Transverse colon (tissue), 4 donors: ENCODE results near the gene C9orf50. TPM values are rescaled to one million over a fixed set of nuclear protein-coding genes. Genes with fewer than 3 reads are reported as not detected.

ENCODE experiments used
- DNase-seq: peaks from one replicate; pipeline ENCODE4 v3.0.0-alpha.2; 2019
- H3K27ac ChIP-seq, 4 donors: fragments of 200-600 bp; sonication (generic); 2 replicates each; pipeline ENCODE4 v1.5.1; 2016 to 2018; ENCODE audit warnings: inconsistent platforms in 4 of 4
- H3K27me3 ChIP-seq: fragments of 200-600 bp; sonication (generic); 2 replicates; pipeline ENCODE4 v1.5.1; 2017; ENCODE audit warnings: inconsistent platforms
- H3K36me3 ChIP-seq, 4 donors: fragments of 200-600 bp; sonication (generic); 2 replicates each; pipeline ENCODE4 v1.5.1; 2017 to 2019; ENCODE audit warnings: inconsistent platforms in 4 of 4
- H3K4me1 ChIP-seq, 4 donors: fragments of 200-600 bp; sonication (generic); 2 replicates each; pipeline ENCODE4 v1.5.1; 2017 to 2020; ENCODE audit warnings: inconsistent platforms in 4 of 4
- H3K4me3 ChIP-seq, 4 donors: fragments of 200-600 bp; sonication (generic); 1 replicate in 1 of 4; 2 replicates in 3 of 4; pipeline versions ENCODE4 v1.5.1 to v1.6.1; 2017 to 2019; ENCODE audit warnings: inconsistent platforms in 4 of 4
- H3K9me3 ChIP-seq, 2 donors: fragments of 200-600 bp; sonication (generic); 2 replicates each; pipeline ENCODE4 v1.5.1; 2017 to 2019; ENCODE audit warnings: inconsistent platforms in 2 of 2
- EP300 ChIP-seq: sonication (generic); formaldehyde crosslinking; IDR thresholded peaks from one replicate; pipeline ENCODE4 v1.6.1; 2017; ENCODE audit warnings: antibody characterized with exemption, low read depth
- POLR2A ChIP-seq: fragments of 450-650 bp; IDR thresholded peaks from one replicate; pipeline ENCODE4 v1.6.1; 2016; ENCODE audit warnings: antibody characterized with exemption, mild to moderate bottlenecking, moderate library complexity
- POLR2AphosphoS5 ChIP-seq, 3 donors: sonication (generic); formaldehyde crosslinking; IDR thresholded peaks; one replicate each; pipeline ENCODE4 v1.6.1; 2016; ENCODE audit warnings: antibody characterized with exemption in 3 of 3
- WGBS, 2 donors: methylation state at CpG; one replicate each; pipeline ENCODE4 v1.1.5; 2018; ENCODE audit warnings: low coverage in 1 of 2; 5-methylcytosine and 5-hydroxymethylcytosine counted together
- in situ Hi-C, 4 donors: fragments of 200-750 bp; cut with MboI; loops; one replicate each; pipeline versions ENCODE4 v1.15.0 to v1.15.1; 2017; ENCODE audit warnings: low sequenced_read_pairs in 3 of 4, low pct_ligation_motif_present in 1 of 4, low pct_unique_long_range_greater_than_20kb in 1 of 4
- intact Hi-C: fragments of 100-400 bp; cut with DNase I; formaldehyde crosslinking; loops from one replicate; pipeline ENCODE4 v1.15.1; 2023; ENCODE audit warnings: low total_unique reads
- total RNA-seq, 4 donors: library from RNA; depleted of rRNA; stranded (reverse); fragments of >200 nt; gene quantifications; one replicate each; pipeline ENCODE4 v1.1.0, GENCODE V29; 2016
- TF ChIP-seq, protein P1 (sequence below), 5 experiments: fragments of 200-600 bp in 3 of 5; fragments of 450-650 bp in 2 of 5; sonication (generic) in 3 of 5; IDR thresholded peaks; 1 replicate in 2 of 5; 2 replicates in 3 of 5; pipeline ENCODE4 v1.5.1; 2016 to 2017; ENCODE audit warnings: antibody characterized with exemption in 5 of 5, inconsistent platforms in 3 of 5, mild to moderate bottlenecking in 2 of 5, moderate library complexity in 1 of 5

The C9orf50 gene
- total RNA-seq, 4 donors from 2014 or later, result not detected

DNA sequence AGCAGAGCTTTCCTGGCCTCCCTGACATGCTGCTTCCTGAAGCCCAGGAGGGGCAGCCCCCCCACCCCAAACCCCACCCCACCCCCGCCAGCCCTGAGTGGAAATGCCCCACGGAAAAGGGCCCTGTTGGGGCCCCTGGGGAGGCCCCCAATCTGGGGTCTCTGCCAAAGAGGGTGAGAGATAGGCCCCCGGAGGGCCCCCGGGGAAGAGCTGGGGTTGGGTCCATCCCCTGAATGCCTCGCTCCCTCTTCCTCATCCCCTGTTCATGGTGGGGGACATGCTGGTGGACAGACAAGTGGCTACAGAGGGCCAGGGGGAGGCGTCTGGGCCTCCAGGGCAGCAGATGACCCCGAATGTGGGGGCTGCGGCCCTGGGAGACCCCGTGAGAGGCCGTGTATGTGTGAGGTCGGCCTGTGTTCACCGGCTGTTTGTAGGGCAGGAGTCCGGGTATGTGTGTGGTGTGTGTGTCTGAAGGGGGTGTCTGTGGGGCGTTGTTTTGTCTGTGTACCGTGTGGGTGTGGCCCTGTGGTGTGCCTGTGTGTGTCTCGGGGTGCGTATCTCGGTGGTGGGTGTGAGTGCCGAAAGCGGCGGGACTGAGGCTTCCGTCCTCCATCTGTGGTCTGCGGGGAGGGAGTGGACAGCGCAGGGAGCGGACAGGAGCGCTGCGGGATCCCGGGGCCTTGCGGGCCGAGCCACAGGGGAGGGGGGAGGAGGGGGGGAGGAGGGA is 11.3 kb downstream of the C9orf50 start:
- Histone ChIP-seq H3K27me3 (no peaks in the 10 kb centered on the region), H3K27ac (peak overlapping the region; percentile 85 to 94 (median 89)), H3K36me3 (no peaks in the 10 kb centered on the region), H3K4me1 (peaks cover 22 to 44% (median 37%) of the 10 kb centered on the region in 4 donors), H3K9me3 (no peaks in the 10 kb centered on the region), H3K4me3 (peak overlapping the region in 3 of 4 donors; percentile 60 to 75 (median 66))
- peak; percentile 76 for DNase-seq
- WGBS, 2 donors, result 11% methylated on average over 19 of the region's 30 CpGs; no CpG with 5 or more reads in 1 of the 2 donors
- peak; percentile 69 for TF ChIP-seq POLR2A
- TF ChIP-seq, protein P1, sequence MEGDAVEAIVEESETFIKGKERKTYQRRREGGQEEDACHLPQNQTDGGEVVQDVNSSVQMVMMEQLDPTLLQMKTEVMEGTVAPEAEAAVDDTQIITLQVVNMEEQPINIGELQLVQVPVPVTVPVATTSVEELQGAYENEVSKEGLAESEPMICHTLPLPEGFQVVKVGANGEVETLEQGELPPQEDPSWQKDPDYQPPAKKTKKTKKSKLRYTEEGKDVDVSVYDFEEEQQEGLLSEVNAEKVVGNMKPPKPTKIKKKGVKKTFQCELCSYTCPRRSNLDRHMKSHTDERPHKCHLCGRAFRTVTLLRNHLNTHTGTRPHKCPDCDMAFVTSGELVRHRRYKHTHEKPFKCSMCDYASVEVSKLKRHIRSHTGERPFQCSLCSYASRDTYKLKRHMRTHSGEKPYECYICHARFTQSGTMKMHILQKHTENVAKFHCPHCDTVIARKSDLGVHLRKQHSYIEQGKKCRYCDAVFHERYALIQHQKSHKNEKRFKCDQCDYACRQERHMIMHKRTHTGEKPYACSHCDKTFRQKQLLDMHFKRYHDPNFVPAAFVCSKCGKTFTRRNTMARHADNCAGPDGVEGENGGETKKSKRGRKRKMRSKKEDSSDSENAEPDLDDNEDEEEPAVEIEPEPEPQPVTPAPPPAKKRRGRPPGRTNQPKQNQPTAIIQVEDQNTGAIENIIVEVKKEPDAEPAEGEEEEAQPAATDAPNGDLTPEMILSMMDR (IDR thresholded peaks at IDR 0.05), result no peak
- TF ChIP-seq POLR2AphosphoS5 (IDR thresholded peaks at IDR 0.05), result peak in 1 of 3 donors; percentile 41
- in situ Hi-C loops (loop anchor here in 3 of 4 donors (5.0 to 10.0 kb wide), 4 partner anchors 115 to 475 kb away; no protein-coding TSS in a partner anchor), intact Hi-C loops (loop anchor here (1.0 to 10.0 kb wide), 4 partner anchors 115 to 470 kb away; no protein-coding TSS in a partner anchor)

DNA sequence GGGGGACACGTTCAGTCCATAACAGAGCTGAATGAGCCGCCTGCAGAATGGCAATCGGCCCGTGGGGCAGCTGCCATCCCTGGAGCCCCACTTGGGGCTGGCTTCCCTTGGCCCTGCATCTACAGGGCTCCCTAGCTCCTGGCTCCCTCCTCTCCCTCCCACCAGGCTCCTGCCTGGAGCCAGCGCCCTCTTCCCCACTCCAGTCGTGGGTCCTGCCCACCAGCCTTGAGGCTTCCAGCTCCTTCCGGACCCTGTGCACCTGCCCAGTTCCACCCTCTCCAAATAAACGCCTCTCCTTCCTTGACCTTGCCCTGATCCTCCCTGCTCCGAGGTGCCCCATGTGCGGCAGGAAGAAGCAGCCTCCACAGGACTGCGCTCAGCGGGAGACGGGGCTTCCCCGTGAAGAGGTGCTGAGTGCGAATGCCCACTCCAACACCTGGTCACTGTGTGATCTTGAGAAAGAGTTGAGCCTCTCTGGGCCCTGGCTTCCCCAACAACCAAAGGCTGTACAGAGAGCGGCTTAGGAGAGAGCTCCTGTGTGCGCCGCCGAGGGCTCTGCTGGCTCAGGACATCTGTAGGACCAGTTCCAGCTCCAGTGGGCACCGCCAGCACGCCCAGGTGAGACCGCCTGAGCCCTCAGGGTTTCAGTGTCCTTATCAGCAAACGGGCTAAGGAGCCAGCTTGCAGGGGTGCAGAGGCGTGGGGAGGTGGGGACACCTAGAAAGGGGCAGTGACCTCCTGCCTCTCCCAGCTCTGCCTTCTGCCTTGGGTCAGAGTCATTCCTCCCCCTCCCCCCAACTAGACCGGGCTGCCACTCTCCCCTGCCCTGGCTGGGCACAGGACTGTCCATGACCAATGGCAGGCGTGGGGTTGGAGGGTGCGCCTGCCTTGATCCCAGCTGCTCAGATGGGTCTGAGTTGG is 12.1 kb downstream of the C9orf50 start:
- Histone ChIP-seq H3K9me3 (no peaks in the 10 kb centered on the region), H3K36me3 (no peaks in the 10 kb centered on the region), H3K4me3 (peak overlapping the region in 2 of 4 donors; percentile 60 to 75), H3K4me1 (peaks cover 22 to 44% (median 37%) of the 10 kb centered on the region in 4 donors), H3K27me3 (no peaks in the 10 kb centered on the region), H3K27ac (peak overlapping the region; percentile 85 to 94 (median 89))
- 60% methylated on average over 3 to 25 of the region's 27 CpGs for WGBS, 2 donors
- peak; percentile 48 for DNase-seq
- TF ChIP-seq POLR2A (peak; percentile 40), EP300 (no peak), POLR2AphosphoS5 (IDR thresholded peaks at IDR 0.05) (peak in 1 of 3 donors; percentile 21)
- TF ChIP-seq, protein P1 (IDR thresholded peaks at IDR 0.05), result no peak
- in situ Hi-C loops (loop anchor here in 1 of 4 donors (10.0 kb wide), 1 partner anchor 114 kb away; no protein-coding TSS in a partner anchor), intact Hi-C loops (loop anchor here (10.0 kb wide), 1 partner anchor 224 kb away; no protein-coding TSS in a partner anchor)

DNA sequence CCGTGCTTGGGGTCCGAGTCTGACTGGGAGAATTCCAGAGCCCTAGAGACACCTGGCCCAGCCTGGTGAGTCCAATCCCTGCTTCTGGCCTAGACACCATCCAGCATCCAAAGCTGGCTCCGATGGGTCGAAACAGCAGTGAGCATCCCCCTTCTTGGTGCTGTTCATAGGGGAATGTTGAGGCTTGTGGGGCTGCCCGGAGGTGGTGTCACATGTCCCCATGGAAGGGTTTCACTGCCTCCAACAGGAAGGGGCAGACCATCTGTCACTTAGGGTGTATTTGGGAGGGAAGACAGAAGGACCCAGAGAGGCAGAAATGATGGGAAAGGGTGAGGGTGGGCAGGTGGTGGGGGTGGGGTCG is 13.9 kb downstream of the C9orf50 start:
- Histone ChIP-seq H3K4me1 (peaks cover 22 to 44% (median 37%) of the 10 kb centered on the region in 4 donors), H3K27ac (peak overlapping the region; percentile 85 to 94 (median 89)), H3K27me3 (no peaks in the 10 kb centered on the region), H3K4me3 (no peak overlapping the region), H3K9me3 (no peaks in the 10 kb centered on the region), H3K36me3 (no peaks in the 10 kb centered on the region)
- no peak for DNase-seq
- in situ Hi-C loops, result loop anchor here in 1 of 4 donors (10.0 kb wide), 1 partner anchor 112 kb away; no protein-coding TSS in a partner anchor
- 82% methylated on average over 6 of the region's 6 CpGs; no CpG with 5 or more reads in 1 of the 2 donors for WGBS, 2 donors
- intact Hi-C loops, result loop anchor here (10.0 kb wide), 1 partner anchor 222 kb away; no protein-coding TSS in a partner anchor
- TF ChIP-seq, protein P1 (IDR thresholded peaks at IDR 0.05), result no peak
- no peak for TF ChIP-seq POLR2A
- TF ChIP-seq EP300, result no peak
- no peak for TF ChIP-seq POLR2AphosphoS5 (IDR thresholded peaks at IDR 0.05)
